HG03097 (cell line): ENCODE measurements around the gene DSCAML1.

Experiments used
- ATAC-seq: cut with Tn5 transposase; IDR thresholded peaks from one replicate; pipeline ENCODE4 v1.9.1; 2021; ENCODE audit not compliant: unreplicated experiment, low FRiP score

Gene DSCAML1

GRCh38 chr11:117423046-117423575 is 373.9 kb downstream of the DSCAML1 start:
- no peak for ATAC-seq

GRCh38 chr11:117421476-117421875 is 375.5 kb downstream of the DSCAML1 start:
- no peak for ATAC-seq

GRCh38 chr11:117421041-117421440 is 376.0 kb downstream of the DSCAML1 start:
- no peak for ATAC-seq

GRCh38 chr11:117420598-117420997 is 376.4 kb downstream of the DSCAML1 start:
- ATAC-seq = no peak

GRCh38 chr11:117420143-117420485 is 376.9 kb downstream of the DSCAML1 start:
- ATAC-seq = no peak

- no peak for ATAC-seq
Measured at GRCh38 chr11:117419482-117420142, 377.4 kb downstream of the DSCAML1 start.

- ATAC-seq = no peak
Measured at GRCh38 chr11:117418737-117419481, 378.1 kb downstream of the DSCAML1 start.

- no peak for ATAC-seq
Measured at GRCh38 chr11:117417856-117418255, 379.2 kb downstream of the DSCAML1 start.

- ATAC-seq = no peak
Measured at GRCh38 chr11:117417342-117417741, 379.7 kb downstream of the DSCAML1 start.

GRCh38 chr11:117415358-117415896 is 381.6 kb downstream of the DSCAML1 start:
- no peak for ATAC-seq

- no peak for ATAC-seq
Measured at GRCh38 chr11:117414724-117415123, 382.3 kb downstream of the DSCAML1 start.

GRCh38 chr11:117413616-117414015 is 383.4 kb downstream of the DSCAML1 start:
- ATAC-seq = no peak

GRCh38 chr11:117412653-117413275 is 384.3 kb downstream of the DSCAML1 start:
- ATAC-seq = no peak

- no peak for ATAC-seq
Measured at GRCh38 chr11:117412176-117412575, 384.8 kb downstream of the DSCAML1 start.

GRCh38 chr11:117411736-117412135 is 385.3 kb downstream of the DSCAML1 start:
- ATAC-seq = no peak

GRCh38 chr11:117410861-117411710 is 385.9 kb downstream of the DSCAML1 start:
- ATAC-seq = no peak

- ATAC-seq = no peak
Measured at GRCh38 chr11:117410238-117410637, 386.8 kb downstream of the DSCAML1 start.

GRCh38 chr11:117409511-117409910 is 387.5 kb downstream of the DSCAML1 start:
- ATAC-seq = no peak

GRCh38 chr11:117408356-117408755 is 388.7 kb downstream of the DSCAML1 start:
- ATAC-seq = no peak

- no peak for ATAC-seq
Measured at GRCh38 chr11:117407016-117407415, 390.0 kb downstream of the DSCAML1 start.
